HG03060 (cell line): ENCODE results near the gene LINC01488.

ENCODE experiments used
- ATAC-seq: cut with Tn5 transposase; IDR thresholded peaks from one replicate; pipeline ENCODE4 v1.9.1; 2021; ENCODE audit warnings: low read depth, moderate number of reproducible peaks; ENCODE audit not compliant: unreplicated experiment

LINC01488 gene

DNA sequence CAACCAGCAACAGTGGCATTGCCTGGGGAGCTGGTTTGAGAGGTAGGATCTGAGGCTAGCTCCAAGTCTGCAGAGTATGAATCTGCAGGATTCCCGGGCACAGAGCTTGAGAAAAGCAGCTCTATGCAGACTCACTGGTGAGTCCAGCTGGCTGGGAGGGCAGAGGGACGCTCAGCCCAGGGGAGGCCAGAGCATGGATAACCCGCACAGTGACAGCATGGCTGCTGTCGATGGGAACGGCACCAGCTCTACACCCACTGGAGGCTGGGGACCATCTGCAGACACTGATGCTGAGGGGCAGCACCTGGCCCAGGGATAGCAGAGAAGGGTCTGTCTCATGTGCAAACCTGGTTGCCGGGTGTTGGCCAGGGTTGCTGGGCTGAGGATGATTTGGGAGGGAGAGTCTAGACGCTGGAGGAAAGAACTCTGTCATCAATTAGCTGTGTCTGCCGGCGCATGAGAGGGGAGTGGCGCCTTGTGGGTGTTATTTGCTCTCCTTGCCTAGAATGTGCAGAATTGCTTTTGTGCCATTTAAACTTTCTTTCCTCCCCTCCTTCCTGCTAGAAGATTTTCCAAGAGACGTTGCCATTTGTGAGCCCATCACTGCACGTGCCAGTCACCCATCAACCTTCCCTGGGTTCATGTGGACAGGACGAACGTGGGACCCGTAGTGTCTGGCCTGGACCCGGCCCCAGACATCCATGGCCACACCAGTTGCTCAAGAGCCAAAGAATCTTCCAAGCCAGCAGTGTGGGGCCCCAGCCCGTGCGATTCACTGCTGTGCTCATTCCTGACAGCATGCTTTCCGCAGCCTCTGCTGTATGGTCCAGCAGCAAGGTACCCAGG, 19.1 kb upstream of the LINC01488 start:
- ATAC-seq = no peak

DNA sequence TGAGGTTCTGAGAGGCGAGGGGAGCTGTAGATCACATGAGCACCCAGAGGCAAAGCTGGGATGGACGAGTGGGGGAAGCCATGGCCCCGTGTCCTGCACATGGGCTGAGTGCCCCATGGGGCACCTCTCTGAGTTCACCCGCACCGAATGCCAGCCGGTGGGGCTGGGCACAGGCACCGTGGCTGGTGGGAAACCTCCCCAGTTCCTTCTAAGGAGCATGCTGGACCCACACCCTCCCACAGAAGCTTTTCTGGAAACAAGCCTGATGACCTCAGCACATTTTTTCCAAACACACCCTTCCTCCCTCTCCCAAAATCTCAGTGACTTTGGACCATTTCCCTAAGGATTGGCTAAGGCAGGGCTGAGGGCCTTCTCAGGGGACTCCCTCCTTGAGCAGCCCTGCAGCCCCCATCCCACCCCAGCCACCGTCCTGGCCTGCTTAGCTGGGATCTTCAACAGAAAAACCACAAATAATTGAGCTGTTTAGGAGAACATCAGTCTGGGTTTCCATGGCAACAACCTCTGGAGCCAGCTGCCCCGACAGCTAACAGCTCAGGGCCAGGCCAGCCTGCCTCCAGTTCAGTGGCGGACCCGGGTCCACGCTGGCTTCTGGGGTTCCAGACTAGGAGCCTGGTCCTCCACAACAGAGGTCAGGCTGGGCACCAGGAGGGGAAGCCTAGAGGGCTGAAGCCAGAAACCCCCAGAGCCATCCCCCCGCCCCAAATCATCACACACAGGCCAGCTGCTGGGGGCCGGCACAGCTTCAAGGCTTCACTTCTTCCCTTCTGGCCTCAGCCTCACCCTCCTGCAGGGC, 18.1 kb upstream of the LINC01488 start:
- no peak for ATAC-seq

DNA sequence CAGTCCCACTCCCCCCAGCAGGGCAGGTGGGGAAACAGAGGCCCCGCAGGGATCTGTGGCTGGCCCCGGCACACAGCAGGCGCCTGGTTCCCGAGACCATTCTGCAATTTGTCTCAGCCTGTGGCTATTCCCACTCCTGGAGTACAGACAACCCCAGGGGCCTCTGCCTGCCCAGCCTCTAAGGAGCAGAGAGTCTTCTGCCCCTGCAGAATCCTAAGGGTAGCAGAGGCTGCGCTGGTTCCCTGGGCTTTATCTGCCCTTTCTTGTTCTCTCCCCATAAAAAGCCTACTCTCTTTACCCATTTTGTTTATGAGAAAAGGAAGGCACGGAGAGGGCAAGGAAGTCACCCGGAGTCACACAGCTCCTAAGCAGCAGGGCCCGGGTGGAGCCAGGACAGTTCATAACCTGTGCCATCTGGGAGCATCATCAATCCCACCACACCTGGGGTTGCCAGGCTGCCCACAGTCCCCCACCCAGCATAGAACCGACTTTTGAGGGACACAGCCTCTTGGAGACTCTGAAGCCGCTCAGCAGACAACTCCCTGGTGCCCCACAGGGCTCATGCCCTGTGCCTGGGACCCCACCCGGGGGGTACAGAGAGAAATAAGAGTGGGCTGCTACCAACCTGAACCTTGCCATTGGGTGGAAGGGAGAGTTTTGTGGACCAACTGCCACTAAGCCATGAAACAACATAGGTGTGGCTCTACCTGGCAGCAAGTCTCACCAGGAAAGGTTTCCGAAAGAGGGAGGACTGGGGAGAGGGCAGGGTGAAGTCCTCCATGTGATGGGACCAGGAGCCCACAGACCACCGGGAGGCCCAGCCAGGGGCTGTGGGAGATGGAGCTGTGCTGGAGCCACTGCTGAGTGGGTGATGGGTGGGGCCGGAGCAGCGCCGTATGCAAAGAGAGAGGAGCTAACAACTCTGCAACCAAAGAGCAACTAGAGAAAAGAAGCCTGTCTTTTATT, 17.2 kb upstream of the LINC01488 start:
- no peak for ATAC-seq

DNA sequence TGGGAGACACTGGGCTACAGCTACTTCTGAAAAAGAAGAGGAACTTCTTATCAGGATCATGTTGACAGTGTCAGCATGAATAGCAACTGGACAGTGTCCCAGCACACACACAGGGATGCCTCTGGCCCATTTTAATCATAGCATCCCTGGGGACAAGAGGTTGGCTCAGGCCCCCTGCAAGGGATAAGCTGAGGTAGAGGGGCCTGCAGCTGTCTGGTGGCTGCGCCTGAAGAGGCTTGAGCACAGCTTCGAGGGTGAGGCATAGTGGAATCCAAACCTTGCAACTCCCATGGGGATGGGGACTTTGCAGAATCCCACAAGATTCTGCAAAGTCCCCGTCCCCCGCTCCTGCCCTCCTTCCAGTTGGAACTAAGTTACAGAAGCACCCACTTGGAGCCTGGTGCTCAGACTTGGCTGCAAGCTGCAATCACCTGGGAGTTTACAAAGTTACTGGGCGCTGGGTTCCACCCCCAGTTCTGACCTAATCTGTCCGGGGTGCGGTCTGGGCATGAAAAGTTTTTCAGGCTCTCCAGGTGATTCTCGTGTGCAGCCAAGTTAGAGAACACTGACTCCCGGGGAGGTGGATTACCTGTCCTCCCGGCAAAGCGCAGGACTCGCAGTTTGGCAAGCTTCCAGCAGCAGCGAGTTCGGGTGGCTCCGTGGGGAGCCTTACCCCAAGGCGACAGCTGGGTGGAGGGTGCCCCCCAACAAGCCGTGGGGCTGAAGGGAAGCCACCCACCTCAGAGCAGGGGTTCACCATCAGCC, 16.0 kb upstream of the LINC01488 start:
- ATAC-seq = no peak

DNA sequence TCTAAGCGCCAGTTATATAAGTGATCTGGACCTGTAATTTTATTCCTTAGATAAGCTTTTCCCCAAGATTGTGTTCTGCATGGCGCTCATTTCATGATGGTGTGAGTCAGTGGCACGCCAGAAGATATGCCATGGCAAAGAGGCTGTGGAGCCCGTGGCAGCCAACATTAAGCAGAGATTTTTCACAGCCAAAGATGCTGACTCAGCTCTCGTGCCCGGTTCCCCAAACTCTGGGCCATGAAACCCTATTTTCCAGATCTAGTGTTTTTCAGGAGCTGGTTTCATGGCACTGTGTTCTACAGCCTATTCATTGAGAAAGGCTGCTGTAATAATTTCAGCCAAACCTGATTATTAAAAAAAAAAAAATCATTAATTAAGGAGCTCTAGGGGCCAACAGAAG, 15.4 kb upstream of the LINC01488 start:
- no peak for ATAC-seq

GRCh38 chr11:69467196-69467595, 14.3 kb upstream of the LINC01488 start:
- ATAC-seq = no peak

- ATAC-seq = no peak
Measured at GRCh38 chr11:69467646-69468045, 13.8 kb upstream of the LINC01488 start.

GRCh38 chr11:69468221-69468620, 13.2 kb upstream of the LINC01488 start:
- ATAC-seq = no peak

DNA sequence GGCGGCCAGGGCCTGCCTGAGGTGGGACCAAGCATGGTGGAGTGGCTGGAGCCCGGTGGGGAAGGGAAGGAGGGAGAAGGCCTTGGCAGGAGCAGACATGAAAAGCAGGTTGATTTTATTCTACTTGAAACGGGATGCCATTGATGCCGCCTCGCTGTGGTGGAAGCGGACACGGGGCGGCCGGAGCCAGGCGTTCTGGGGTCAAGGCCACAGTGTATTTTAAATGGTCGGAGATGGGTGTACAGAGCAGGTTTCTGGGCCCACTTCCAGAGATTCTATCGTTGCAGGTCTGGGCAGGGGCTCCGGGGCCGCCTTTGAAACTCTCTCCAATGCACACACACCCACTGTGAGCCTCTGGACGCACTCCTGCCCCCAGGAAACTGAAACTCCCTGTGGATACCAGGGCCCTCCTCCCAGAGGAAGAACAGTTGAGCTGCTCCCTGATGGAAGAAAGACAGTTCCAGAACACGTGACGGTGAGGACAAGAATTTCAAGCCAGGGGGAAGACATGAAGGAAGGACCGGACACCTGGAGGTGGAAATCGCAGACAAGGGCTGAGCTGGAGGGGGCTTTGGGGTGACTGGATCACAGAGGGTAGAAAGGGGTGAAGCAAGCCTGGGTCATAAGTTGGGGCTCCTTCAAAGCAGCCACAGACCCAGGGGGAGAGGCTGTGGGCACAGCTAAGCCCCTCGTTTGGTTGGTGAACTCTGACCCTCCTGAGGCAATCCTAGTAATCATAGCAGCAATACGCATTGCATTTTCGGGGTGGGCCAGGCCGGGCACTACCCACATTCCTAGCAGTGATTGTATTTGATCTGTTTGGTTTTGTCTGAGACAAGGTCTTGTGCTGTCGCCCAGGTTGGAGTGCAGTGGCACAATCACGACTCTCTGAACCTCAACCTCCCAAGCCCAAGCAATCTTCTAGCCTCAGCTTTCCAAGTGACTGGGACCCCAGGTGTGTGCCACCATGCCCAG, 12.3 kb upstream of the LINC01488 start:
- ATAC-seq = no peak

DNA sequence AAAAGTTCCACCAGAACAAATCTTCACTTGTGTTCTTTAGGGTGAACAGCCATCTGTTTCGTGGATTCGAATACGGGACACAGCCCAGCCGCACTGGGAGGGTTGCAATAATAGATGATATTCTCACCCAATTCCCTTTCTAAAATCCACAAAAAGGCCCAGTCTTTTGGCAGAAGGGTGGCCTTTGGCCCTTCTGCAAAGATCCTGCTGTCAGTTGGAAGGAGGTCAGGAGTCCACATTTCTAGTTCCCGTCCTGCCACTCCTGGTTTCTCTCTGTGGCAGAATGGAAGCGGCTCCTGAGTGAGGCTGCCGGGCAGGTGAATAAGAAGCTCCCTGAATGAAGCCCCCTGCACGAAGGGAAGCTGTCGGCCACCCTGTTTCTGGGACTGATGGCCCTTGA, 11.2 kb upstream of the LINC01488 start:
- no peak for ATAC-seq

GRCh38 chr11:69470793-69471728, 10.4 kb upstream of the LINC01488 start:
- no peak for ATAC-seq

DNA sequence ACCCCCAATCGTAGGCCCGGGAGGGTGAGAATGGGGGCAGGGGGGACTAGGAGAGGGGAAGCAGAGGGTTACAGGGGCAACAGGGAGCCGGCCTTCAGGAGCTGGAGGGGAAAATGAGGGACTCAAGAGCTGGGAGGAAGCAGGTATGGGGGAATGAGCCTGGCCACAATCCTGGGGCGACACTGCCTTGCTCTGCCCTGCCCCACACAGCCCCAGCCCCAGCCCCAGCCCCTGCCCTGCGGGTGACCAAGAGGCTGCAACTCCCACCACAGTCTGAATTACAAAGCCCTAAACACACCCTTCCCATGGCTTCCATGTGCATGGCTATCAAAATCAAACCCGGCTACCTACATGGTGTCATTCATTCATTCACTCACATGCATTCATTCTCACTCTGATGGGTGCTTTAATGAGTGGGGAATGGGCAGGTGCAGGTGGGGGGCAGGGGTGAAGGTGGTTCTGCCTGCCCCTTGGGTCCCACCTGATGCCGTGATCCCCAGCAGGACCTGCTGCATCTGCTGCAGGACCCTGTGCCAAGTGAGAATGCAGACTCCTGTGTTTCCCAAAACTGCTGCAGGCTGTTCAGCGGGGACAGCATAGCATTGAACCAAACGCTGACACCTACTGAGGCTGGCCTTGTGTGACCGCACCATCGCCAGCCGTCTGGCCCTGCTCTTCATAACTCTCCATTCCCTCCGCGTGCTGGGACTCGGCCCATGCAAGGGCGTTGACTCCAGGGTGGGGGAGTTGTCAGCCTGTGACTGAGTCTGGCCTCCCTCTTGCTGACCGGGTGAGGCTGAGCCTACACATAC, 9.5 kb upstream of the LINC01488 start:
- ATAC-seq = no peak

- ATAC-seq = no peak
Measured at GRCh38 chr11:69472541-69473275, 8.8 kb upstream of the LINC01488 start.

- no peak for ATAC-seq
Measured at GRCh38 chr11:69473276-69473845, 8.1 kb upstream of the LINC01488 start.

DNA sequence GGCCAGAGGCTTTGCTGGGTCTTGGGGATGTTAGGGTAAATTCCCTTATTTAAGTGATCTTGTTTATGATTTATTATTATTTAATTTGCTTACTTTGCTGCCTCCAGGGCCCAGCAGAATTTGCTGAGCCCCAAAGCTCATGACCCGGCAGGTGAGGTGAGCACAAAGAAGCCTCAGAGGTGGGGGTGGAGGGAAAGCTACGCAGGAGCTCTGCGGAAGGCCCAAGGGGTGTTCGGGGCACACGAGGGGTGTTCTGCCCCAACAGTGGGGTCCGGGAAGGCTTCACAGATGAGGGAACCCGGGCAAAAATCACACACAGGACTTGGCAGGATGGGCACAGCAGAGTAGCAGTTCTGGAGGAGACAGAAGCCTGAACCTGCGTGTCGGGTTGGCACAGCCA, 6.7 kb upstream of the LINC01488 start:
- no peak for ATAC-seq
